GM18868 (cell line): Measurements from ENCODE around the gene CFAP410.

Source experiments
- ATAC-seq: cut with Tn5 transposase; IDR thresholded peaks from one replicate; pipeline ENCODE4 v1.9.1; 2021; ENCODE audit warnings: mild to moderate bottlenecking, moderate library complexity; ENCODE audit not compliant: unreplicated experiment

CFAP410 gene

DNA sequence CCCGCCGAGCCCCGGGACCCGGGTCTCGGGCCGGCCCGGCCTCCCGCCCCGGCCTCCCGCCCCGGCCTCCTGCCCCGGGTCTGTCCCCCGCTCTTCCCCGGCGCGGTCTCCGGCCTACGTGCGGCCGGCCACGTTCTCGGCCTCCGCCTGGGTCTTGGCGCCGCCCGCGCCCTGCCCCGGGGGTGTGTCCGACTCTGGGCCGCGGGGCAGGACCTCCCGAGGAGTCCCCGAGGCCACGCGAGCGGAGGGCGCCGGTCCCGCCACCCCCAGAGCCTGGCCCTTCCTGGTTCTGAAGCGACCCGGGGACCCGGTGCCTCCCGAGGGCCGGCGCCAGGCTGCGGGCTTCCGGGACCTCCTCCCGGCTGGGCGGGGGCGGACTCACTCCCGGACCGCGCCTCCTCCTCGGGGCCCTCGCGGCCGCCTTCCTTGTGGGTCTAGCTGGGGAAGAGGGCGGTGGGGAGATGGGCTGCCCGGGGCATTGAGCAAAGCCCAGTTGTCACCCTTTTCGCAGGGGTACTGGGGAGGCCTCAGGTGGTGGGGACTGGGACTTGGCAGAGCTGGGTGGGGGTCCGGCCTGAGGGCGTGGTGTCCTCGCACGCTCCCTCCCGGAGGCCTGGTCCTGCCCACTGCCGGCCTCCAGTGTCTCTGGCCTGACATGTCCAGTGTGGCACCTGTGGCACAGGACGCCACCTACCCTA, 38.8 kb downstream of the CFAP410 start:
- ATAC-seq, result peak; percentile 24

DNA sequence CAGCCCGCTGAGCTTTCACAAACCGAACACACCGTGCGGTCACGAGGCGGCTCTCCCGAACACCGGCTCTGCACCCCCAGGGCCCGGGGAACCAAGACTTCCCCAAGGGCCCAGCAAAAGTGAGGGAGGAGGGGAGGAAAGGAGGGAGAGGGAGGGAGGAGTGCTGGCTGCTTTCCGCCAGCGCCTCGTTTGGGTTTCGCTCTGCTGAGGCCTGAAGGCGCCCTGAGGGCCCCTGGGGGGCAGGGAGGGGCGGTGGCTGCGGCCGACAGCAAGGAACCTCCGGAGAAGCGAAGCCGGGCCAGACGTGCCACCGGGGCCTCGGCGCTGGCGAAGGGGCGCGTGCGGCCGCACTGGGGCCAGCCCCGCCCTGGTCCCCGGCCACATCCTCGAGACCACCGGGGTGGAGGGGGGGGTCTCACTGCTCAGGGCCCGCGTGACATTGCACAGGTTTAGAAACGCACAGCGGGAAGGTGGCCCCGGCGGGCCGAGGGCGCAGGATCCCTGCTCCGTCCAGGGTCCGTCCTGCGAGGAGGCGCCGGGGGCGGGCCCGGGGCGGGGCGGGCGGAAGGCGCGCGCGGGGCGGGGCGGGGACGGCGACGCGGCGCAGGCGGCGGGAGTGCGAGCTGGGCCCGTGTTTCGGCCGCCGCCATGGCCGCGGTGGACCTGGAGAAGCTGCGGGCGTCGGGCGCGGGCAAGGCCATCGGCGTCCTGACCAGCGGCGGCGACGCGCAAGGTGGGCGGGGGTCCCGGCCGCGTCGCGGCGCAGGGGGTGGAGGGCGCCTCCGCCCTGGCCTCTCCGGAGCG, 39.5 kb downstream of the CFAP410 start, which contains the start of gene PFKL:
Gene PFKL, plus strand, starts transcription at position 596 of the 804 bp plus-strand sequence. Its CDS starts 53 bp downstream, at position 649.
- ATAC-seq, result peak; percentile 45

DNA sequence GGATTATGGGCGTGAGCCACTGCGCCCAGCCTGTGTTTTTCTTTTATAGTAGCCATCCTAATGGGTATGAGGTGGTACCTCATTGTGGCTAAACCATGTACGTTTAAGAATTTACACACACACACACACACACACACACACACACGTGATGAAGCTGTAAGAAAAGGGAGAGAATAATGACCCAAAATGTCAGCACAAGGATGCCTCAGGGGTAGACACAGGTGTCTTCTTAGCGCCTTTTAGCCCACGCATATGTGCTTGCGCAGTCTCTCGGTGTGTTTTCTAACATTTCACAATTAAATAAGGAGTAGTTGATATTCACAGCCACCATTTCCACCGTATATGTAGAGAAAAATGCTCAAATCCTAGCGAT, 40.1 kb downstream of the CFAP410 start:
- no peak for ATAC-seq

DNA sequence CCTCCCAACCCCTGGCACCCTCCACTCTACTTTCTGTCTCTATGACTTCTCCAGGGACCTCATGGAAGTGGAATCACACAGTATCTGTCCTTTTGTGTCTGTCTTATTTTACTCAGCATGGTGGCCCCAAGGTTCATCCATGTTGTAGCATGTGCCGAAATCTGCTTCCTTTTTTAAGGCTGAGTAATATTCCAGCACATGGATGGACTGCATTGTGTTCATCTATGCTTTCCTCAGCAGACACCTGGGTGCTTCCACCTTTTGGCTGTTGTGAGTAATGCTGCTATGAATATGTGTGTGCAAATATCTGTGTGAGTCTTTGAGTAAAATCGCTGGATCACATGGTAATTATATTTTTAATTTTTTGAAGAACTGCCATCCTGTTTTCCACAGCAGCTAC, 40.9 kb downstream of the CFAP410 start:
- no peak for ATAC-seq

DNA sequence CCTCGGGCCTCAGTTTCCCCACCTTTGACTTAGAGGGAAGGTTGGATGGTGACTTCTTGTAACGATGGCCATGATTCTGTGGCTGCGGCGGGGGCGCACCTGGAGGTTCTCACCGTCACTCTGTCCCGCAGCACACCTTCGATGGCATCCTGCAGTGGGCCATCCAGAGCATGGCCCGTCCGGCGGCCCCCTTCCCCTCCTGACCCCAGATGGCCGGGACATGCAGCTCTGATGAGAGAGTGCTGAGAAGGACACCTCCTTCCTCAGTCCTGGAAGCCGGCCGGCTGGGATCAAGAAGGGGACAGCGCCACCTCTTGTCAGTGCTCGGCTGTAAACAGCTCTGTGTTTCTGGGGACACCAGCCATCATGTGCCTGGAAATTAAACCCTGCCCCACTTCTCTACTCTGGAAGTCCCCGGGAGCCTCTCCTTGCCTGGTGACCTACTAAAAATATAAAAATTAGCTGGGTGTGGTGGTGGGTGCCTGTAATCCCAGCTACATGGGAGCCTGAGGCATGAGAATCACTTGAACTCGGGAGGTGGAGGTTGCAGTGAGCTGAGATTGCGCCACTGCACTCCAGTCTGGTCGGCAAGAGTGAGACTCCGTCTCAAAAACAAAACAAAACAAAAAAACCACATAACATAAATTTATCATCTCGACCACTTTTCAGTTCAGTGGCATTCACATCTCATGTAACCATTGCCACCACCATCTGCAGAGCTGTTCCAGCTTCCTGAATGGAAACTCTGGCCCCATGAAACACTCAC, 41.5 kb downstream of the CFAP410 start:
- ATAC-seq, result no peak

DNA sequence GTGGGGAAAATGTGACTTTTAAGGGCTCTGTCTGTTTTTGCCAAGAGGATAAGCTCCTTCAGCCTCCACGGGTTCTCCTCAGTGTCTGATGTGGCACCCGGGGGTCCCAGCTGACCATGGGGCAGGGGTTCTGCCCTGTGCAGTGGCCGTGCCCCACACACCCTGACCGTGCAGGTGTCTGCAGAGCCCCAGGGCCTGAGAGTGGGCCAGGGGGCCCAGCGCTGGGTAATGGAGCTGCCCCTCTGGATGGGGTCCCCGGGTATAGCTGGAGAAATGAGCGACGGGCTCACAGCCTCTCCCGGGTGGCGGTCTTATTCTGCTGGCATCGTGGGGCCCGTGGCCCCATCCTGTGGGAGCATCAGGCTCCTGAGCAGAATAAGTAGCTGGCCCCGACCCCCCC, 42.3 kb downstream of the CFAP410 start:
- ATAC-seq, result no peak

DNA sequence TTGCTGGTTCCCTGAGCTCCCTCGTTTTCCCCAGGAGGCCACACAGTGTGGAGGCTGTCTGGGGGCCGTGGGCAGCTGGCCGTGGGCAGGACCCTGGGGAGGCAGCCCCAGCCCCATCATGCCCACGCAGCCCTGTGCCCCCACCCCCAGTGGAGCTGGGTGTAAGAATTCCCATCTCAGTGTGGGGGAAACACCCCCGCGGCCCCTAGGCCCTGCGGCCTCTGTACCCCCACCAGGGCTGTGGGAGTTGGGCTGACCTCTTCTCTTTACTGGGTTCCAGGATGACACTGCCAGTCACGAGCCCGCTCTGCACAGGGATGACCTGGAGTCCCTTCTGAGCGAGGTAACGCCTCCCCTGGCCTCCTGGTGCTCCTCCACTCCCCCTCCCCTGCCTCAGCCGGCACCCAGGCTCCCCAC, 43.1 kb downstream of the CFAP410 start:
- ATAC-seq, result no peak

DNA sequence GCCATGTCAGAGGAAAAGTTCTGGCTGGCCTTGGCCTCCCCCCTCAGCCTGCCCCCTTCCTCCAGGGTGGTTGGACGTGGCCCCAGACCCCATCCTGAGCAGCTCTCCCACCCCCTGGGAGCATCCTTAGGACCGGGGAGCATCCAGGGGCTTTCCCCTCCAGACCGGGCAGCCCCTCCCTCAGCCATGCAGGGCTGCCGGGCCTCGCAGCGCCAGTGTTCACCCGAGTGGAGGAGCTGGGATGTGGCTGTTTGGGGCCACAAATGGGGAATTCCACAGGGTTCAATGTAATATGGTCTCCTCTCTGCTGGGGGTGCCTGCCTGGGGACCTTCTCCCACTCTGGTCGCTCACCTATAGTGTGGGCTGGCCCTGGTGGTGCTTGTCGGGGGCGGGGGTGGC, 43.5 kb downstream of the CFAP410 start:
- no peak for ATAC-seq

DNA sequence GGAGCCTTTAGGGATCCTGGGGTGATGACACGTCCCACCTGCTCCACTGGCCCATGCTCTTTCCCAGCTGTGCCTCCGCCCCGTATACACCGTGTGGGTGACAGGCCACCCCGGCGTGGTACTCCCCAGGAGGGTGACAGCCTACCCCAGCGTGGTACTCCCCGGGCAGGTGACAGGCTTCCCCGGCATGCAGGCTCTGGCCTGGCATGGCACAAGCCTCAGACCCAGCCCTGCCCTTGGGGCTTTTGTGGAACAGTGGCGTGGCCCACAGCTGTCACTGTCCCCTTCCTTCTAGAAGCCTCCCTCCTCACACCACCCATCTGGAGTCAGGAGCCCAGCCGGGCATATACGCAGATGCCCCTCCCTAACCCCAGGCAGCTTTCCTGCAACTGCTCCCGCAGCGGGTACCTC, 44.0 kb downstream of the CFAP410 start:
- no peak for ATAC-seq

DNA sequence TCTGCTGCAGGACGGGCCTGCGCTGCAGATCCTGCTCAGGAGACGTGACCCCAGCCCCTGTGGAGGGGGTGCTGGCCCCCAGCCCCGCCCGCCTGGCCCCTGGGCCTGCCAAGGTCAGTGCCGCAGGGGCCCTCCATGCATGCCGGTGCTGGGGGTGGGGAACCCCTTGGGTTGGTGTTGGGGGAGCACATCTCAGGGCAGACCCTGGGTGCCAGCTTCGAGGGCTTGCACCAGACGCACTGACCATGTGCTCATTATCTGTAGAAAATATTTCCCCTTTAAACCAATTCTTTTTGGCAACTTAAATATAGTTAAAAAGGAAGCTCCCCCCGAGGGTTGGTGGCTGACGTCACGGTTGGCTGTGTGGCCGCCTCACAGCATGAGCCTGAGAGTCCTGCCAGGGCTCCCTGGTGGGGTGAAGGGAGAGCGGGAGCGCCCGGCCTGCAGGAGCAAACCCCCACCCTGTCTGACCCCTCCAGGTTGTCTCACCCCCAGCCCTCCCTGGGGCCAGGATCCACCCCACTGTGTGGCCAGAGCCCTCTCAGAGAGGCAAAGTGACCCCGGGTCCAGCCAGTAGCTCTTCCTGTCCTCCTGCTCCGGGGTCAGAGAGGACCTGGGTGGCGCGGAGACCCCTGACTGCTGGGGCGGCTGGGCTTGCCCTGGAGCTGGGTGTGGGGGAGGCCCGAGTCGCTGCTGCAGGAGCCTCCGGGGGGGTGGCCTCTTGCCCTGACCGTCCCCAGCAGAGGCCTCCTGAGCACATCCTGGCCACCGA, 44.6 kb downstream of the CFAP410 start:
- ATAC-seq, result no peak

DNA sequence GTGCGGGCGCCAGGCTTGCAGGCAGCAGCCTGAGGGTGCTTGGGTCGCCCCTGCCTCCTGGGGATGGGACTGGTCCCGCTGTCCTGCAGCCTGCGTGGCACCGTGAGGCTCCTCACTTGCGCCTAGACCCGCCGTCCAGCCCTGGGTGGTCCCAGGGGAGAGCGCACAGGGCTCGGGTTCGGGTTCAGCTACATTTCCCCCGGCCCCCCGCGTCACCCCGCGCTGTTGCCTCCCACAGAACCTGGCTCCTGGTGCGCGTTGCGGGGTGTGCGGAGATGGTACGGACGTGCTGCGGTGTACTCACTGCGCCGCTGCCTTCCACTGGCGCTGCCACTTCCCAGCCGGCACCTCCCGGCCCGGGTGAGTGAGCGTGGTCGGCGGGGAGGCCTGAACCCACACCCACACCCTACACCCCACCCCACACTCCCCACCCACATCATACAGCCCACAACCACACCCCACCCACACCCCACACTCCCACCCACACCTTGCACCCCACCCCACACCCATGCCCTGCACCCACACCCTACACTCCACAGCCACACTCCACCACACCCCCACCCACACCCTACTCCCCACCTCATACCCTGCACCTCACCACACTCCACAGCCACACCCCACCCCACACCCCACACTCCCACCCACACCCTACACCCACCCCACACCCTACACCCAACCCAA, 45.5 kb downstream of the CFAP410 start:
- no peak for ATAC-seq

DNA sequence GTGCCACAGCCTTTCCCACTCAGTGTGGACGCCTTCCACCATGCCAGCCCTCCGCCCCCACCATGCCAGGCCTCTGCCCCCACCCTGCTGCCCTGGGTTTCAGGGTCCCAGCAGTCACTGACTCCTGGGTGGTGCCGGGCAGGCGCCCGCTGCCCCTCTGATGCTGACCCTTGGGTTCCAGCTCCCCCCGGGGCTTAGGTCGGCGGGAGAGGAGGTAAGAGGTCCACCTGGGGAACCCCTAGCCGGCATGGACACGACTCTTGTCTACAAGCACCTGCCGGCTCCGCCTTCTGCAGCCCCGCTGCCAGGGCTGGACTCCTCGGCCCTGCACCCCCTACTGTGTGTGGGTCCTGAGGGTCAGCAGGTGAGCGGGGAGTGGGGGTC, 46.4 kb downstream of the CFAP410 start:
- ATAC-seq, result no peak

DNA sequence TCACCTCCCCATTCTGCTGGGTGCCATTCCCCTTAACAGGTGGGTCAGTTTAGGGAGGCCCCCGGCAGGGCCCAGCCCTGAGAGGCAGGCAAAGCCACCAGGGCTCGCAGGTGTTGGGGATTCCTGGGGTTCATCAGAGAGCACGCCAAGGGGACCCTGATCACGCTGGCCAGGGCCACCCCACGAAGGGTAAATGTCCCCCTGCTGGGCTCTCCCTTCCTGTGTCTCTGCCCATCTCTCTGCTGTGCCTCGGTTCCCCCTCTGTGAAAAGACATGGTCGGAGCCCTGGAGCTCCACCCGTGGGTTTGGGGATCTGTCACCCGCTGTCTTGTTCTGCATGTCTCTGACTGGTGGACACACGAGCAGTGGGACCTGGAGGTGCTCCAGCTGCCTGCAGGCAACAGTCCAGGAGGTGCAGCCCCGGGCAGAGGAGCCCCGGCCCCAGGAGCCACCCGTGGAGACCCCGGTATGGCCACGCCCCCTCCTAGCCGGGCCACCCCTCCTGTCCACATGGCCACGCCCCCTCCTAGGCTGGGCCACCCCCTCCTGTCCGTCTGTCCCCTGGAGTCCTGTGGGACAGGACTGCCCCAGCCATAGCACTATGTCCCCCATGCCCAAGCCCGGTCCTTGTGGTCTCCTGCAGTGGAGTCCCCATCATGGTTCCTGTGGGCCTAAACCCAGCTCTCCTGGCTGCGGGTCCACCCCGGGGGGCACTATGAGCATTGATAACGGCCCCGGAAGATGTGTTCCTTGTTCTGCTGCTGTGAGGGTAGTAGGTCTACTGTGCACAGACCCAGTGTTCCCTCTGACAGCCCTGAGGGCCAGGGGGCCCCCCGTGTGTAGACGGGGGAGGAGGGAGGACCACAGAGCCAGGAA, 47.0 kb downstream of the CFAP410 start:
- no peak for ATAC-seq

DNA sequence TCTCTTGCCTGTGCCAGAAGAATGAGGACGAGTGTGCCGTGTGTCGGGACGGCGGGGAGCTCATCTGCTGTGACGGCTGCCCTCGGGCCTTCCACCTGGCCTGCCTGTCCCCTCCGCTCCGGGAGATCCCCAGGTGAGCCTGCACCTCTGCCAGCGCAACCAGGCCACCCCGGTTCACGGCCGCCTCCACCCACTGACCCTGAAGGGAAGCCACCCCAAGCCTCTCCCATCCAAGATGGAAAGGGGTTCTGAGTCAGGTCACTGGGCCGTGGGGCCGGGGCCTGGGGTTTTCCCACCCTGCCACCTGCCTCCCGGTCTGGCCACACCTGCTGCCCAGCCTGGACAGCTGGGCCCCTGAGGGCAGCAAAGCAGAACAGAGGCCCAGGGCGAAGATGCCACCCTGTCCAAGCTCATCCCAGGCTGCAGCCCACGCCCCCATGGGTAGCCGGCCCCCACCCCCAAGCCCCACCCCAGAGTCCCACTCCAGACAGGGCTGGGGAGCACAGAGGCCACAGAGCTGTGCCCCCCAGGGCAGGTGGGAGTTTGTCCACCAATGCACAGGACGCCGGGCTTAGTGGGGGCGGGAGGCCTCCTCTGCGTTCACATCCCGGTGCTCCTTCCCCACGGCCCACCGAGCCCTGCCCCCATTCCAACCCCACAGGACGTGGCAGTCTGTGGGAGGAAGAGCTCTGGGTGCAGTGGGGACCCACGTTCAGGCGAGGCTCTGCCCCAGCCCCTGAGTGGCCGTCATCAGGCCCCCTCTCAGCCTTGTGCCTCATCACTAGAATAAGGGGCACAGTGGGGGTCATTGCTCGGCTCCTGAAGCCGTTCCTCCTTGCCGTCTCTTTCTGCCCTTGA, 47.9 kb downstream of the CFAP410 start:
- no peak for ATAC-seq

DNA sequence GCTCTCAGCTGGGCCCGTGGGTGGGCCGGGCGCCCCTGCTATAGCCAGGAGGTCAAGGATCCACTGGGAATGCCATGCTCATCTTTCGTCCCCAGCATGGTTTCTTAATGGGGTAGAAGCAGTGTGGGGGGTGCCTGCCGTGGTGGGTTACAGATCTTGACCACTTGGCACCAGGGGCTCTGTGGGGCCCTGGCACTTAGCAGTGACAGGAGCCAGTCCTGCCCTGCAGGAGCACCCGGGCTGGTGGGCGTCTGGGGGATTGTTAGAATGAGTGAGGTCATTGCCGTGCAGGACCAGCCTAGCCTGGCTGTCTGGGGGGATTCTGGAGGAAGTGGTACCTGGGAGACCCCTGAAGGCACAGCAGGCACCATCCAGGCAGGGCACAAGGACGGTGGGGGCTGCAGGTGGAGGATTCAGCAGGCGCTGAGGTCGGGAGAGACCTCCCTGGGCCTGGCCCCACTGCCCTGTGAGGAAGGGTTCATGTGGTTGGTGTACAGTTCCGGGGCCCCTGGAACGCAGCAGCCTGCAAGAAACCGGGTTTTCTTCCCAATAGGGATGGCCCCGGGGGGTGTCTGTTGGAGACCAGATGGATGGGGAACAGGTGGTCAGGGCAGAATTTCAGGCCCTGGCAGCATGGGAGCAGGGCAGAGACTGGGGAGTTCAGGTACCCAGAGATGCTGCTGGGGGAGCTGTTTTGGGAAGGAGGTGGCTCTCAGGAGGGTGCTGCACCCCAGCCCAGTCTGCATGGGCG, 48.7 kb downstream of the CFAP410 start:
- no peak for ATAC-seq

DNA sequence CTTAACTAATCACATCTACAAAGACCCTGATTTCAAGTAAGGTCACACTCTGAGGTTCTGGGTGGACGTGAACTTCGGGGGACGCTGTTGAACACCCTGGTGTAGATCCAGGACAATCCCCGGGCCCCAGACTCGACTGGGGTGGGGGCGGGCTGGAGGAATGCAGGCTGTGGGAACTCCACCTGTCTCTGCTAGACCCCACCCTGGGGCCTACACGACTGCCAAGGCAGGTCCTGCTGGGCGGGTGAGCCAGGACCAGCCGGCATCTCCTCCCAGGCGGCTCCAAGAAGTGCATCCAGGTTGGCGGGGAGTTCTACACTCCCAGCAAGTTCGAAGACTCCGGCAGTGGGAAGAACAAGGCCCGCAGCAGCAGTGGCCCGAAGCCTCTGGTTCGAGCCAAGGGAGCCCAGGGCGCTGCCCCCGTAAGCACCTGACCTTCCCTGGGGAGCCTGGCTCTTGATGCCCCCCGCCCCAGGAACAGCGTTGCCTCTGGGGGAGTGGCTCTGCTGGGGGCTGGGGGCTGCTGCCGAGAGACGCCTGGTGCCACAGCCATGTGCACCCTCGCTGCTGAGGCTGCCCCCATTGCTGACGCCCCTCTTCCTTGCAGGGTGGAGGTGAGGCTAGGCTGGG, 49.7 kb downstream of the CFAP410 start:
- ATAC-seq, result no peak
